Prostate gland (tissue), 2 donors: Measurements from ENCODE around the gene POLR1B. TPM values are rescaled to one million over a fixed set of nuclear protein-coding genes. Genes with fewer than 3 reads are reported as not detected.
"Not testable (repeated sequence)": the region's sequence is repeated elsewhere in the genome, so short reads cannot be mapped to it uniquely, and the experiment has no call there.

Experiments
- DNase-seq: peaks from one replicate; pipeline ENCODE4 v3.0.0-alpha.2; 2019; ENCODE audit warnings: low spot score
- H3K27ac ChIP-seq, 2 donors: fragments of 200-600 bp; sonication (generic); 2 replicates each; pipeline ENCODE4 v1.5.1; 2017 to 2019
- H3K27me3 ChIP-seq: fragments of 200-600 bp; sonication (generic); replicated peaks from 2 replicates; pipeline ENCODE4 v1.5.1; 2019; ENCODE audit not compliant: insufficient read depth
- H3K36me3 ChIP-seq, 2 donors: fragments of 200-600 bp; sonication (generic); 1 replicate in 1 of 2; 2 replicates in 1 of 2; pipeline versions ENCODE4 v1.5.1 to v1.8.1; 2017 to 2019
- H3K4me1 ChIP-seq: fragments of 200-600 bp; sonication (generic); replicated peaks from 2 replicates; pipeline ENCODE4 v1.5.1; 2019
- H3K4me3 ChIP-seq, 2 donors: fragments of 200-600 bp; sonication (generic); 2 replicates each; pipeline ENCODE4 v1.5.1; 2017 to 2019
- H3K9me3 ChIP-seq: fragments of 200-600 bp; sonication (generic); 2 replicates; pipeline ENCODE4 v1.5.1; 2017
- POLR2A ChIP-seq: fragments of 450-650 bp; IDR thresholded peaks from one replicate; pipeline ENCODE4 v1.6.1; 2016; ENCODE audit warnings: antibody characterized with exemption, mild to moderate bottlenecking
- POLR2AphosphoS5 ChIP-seq: sonication (generic); formaldehyde crosslinking; IDR thresholded peaks from one replicate; pipeline ENCODE4 v1.6.1; 2017; ENCODE audit warnings: antibody characterized with exemption
- WGBS: methylation state at CpG from one replicate; pipeline ENCODE4 v1.1.5; 2018; 5-methylcytosine and 5-hydroxymethylcytosine counted together
- intact Hi-C: fragments of 100-400 bp; cut with DNase I; formaldehyde crosslinking; loops from one replicate; pipeline ENCODE4 v1.14.2; 2022
- total RNA-seq, 2 donors: library from RNA; depleted of rRNA; stranded (reverse); fragments of >200 nt; gene quantifications; one replicate each; pipeline ENCODE4 v1.1.0, GENCODE V29; 2016
- TF ChIP-seq, protein P1 (sequence below), 4 experiments: fragments of 200-600 bp in 2 of 4; fragments of 450-650 bp in 2 of 4; sonication (generic) in 2 of 4; IDR thresholded peaks; 1 replicate in 3 of 4; 2 replicates in 1 of 4; pipeline ENCODE4 v1.5.1; 2016 to 2019; ENCODE audit warnings: antibody characterized with exemption in 4 of 4, mild to moderate bottlenecking in 2 of 4, moderate library complexity in 2 of 4

POLR1B gene
- total RNA-seq, 2 donors from 2014 or later = 13.1 to 14.0 TPM

DNA sequence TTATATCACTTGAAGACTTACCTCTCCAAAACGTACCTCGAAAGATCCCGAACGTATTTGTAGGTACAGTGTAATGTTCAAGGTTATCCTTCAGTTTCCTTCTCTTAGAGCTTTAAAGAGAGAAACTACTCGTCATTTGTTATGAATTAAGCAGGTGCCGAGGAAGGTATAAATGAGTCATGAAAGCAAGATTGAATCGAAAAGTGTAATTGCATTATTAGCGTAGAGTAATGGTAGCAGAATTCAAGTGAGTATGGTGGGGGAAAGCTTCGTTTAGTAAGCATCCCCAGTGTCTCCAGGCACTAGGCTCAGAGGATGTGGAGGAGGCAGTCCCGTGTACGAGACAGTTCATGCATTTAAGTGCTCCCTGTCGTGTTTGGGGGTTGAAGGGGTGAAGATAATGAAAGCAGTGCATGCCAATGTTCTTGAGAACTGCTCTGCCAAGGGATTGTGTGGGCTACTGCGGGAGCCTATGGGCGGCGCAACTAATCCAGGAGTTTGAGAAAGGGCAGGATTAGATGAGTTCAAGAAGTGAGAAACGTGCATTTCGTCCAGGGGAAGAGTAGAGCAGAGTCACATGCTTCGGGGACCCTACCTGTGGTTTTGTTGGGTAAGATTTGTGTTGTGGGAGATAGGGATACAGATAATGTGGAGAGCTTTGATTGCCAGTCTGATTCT lies 858 bp downstream of the POLR1B start:
- H3K4me1 ChIP-seq = peaks cover 5% of the 10 kb centered on the region
- DNase-seq = no peak
- no peak for TF ChIP-seq POLR2AphosphoS5
- TF ChIP-seq, protein P1, sequence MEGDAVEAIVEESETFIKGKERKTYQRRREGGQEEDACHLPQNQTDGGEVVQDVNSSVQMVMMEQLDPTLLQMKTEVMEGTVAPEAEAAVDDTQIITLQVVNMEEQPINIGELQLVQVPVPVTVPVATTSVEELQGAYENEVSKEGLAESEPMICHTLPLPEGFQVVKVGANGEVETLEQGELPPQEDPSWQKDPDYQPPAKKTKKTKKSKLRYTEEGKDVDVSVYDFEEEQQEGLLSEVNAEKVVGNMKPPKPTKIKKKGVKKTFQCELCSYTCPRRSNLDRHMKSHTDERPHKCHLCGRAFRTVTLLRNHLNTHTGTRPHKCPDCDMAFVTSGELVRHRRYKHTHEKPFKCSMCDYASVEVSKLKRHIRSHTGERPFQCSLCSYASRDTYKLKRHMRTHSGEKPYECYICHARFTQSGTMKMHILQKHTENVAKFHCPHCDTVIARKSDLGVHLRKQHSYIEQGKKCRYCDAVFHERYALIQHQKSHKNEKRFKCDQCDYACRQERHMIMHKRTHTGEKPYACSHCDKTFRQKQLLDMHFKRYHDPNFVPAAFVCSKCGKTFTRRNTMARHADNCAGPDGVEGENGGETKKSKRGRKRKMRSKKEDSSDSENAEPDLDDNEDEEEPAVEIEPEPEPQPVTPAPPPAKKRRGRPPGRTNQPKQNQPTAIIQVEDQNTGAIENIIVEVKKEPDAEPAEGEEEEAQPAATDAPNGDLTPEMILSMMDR (IDR thresholded peaks at IDR 0.05) = no peak
- no peak for TF ChIP-seq POLR2A
- no peaks in the 10 kb centered on the region for H3K9me3 ChIP-seq
- no peak overlapping the region for H3K27ac ChIP-seq
- H3K36me3 ChIP-seq = no peaks in the 10 kb centered on the region
- H3K27me3 ChIP-seq = no peaks in the 10 kb centered on the region
- intact Hi-C loops = loop anchor here (2.0 to 5.0 kb wide), 2 partner anchors 39 to 60 kb away; partner anchors contain the start of genes CHCHD5 and TTL
- peak overlapping the region; percentile 60 to 67 for H3K4me3 ChIP-seq
- 3% methylated on average over 18 of the region's 18 CpGs for WGBS

DNA sequence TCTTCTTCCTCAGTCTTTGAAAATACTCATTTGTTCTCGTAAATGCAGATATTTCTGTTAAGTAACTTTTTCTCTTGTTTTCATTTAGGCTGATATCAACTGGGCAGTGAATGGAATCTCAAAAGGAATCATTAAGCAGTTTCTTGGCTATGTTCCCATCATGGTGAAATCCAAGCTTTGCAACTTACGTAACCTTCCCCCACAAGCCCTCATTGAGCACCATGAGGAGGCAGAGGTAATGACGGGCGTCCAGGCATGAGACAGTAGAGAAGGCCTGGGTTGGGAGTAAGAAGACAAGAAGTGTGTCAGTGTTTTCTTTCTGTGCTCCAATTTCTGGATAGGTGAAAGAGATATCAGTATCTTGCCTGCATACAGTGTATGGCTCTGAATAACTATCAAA lies 5.1 kb downstream of the POLR1B start:
- Histone ChIP-seq H3K27me3 (no peaks in the 10 kb centered on the region), H3K4me1 (peaks cover 5% of the 10 kb centered on the region), H3K4me3 (no peak overlapping the region), H3K27ac (no peak overlapping the region), H3K9me3 (no peaks in the 10 kb centered on the region), H3K36me3 (no peaks in the 10 kb centered on the region)
- intact Hi-C loops = no loop called here
- WGBS = 85% methylated on average over 4 of the region's 4 CpGs
- no peak for DNase-seq
- TF ChIP-seq, protein P1 (IDR thresholded peaks at IDR 0.05) = no peak
- TF ChIP-seq POLR2AphosphoS5 (no peak), POLR2A (no peak)

- no peak overlapping the region for H3K4me3 ChIP-seq
- intact Hi-C loops = no loop called here
- H3K36me3 ChIP-seq = no peaks in the 10 kb centered on the region
- no peaks in the 10 kb centered on the region for H3K9me3 ChIP-seq
- 96% methylated on average over 2 of the region's 2 CpGs for WGBS
- no peak overlapping the region for H3K27ac ChIP-seq
- H3K4me1 ChIP-seq = no peaks in the 10 kb centered on the region
- TF ChIP-seq POLR2A (no peak), POLR2AphosphoS5 (no peak)
- TF ChIP-seq, protein P1 (IDR thresholded peaks at IDR 0.05) = no peak
- no peak for DNase-seq
- no peaks in the 10 kb centered on the region for H3K27me3 ChIP-seq
These were observed 6.7 kb downstream of the POLR1B start for GRCh38 chr2:112548980-112549379.

DNA sequence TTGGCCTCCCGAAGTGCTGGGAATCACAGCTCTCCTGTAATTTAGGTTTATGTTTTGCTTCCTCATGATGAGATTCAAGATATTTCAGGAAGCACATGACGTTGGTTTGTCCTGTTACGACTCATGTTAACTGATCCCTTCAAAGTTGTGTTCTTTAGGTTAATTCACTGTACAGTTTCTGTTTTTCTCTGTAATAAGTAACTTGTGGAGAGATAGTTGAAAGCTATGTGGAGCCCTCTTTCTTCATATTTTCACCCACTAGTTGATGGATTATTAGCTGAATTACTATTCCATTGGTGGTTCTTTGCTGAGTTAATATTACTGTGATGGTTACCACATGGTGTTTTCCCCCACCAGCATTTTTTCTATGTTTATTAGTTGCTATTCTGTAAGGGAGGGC lies 23.8 kb downstream of the POLR1B start:
- 87% methylated on average over 3 of the region's 3 CpGs for WGBS
- Histone ChIP-seq H3K4me1 (no peaks in the 10 kb centered on the region), H3K27me3 (no peaks in the 10 kb centered on the region)

GRCh38 chr2:112566508-112566907 lies 24.2 kb downstream of the POLR1B start:
- 96% methylated on average over 5 of the region's 5 CpGs for WGBS
- DNase-seq, intact Hi-C loops, H3K9me3 ChIP-seq, H3K4me1 ChIP-seq, H3K27me3 ChIP-seq, H3K4me3 ChIP-seq, H3K27ac ChIP-seq: not testable (repeated sequence)
- peaks cover 2 to 27% of the 10 kb centered on the region in 2 donors for H3K36me3 ChIP-seq

More for the DNA sequence above, 23.8 kb downstream of the POLR1B start:
- no peak overlapping the region for H3K4me3 ChIP-seq
- TF ChIP-seq, protein P1 (IDR thresholded peaks at IDR 0.05) = no peak
- TF ChIP-seq POLR2AphosphoS5 (no peak), POLR2A (no peak)
- DNase-seq = no peak
- intact Hi-C loops = no loop called here
- peaks cover 3 to 27% of the 10 kb centered on the region in 2 donors for H3K36me3 ChIP-seq
- H3K27ac ChIP-seq = no peak overlapping the region
- H3K9me3 ChIP-seq = no peaks in the 10 kb centered on the region
